HCT116 (cell line): ENCODE results near the gene ARHGEF40. TPM values are rescaled to one million over a fixed set of nuclear protein-coding genes. Genes with fewer than 3 reads are reported as not detected.

Source experiments
- ATAC-seq: fragments of 200-7000 bp; cut with Tn5 transposase; 2 replicates; pipeline ENCODE4 v1.9.1; 2020; ENCODE audit warnings: mild to moderate bottlenecking, moderate library complexity
- BruUV-seq: library from RNA; stranded (reverse); fragments of 400-500 nt; replicated peaks from 2 replicates; lab custom pipeline; 2021; lab: Mats Ljungman, UMichigan
- CTCF ChIA-PET: fragments of 300-600 bp; sonication (Branson Sonifier 250); formaldehyde crosslinking; loops from one replicate; lab custom pipeline; 2021; ENCODE audit warnings: antibody characterized with exemption; lab: Charles Lee
- POLR2A ChIA-PET: fragments of 300-600, 350-600 bp; sonication (Branson Sonifier 250); formaldehyde crosslinking; loops from one replicate; lab custom pipeline; 2021; ENCODE audit warnings: antibody characterized with exemption; lab: Charles Lee
- RAD21 ChIA-PET, 2 experiments: fragments of 300-600 bp; sonication (Branson Sonifier 250); formaldehyde crosslinking; loops; one replicate each; lab custom pipeline; 2023; ENCODE audit warnings: low total read pairs in 2 of 2; ENCODE audit not compliant: uncharacterized antibody in 2 of 2, unreplicated experiment in 2 of 2, low non-redundant PET in 1 of 2; lab: Charles Lee
- DNase-seq: peaks from one replicate; pipeline ENCODE4 v3.0.0-alpha.2; 2010; ENCODE audit warnings: low read depth, low spot score
- H2AFZ ChIP-seq: fragments of 200-600 bp; shearing (Covaris generic), sonication (generic); 2 replicates; pipeline ENCODE4 v1.6.1; 2017; ENCODE audit warnings: low read depth, mixed run types, mixed read lengths, antibody characterized with exemption, low read length; ENCODE audit not compliant: poor library complexity, severe bottlenecking
- H3K27ac ChIP-seq: 2 replicates; pipeline ENCODE4 v1.5.1; 2012; ENCODE audit warnings: low read depth, low read length
- H3K27me3 ChIP-seq: fragments of 200-600 bp; sonication (generic); 2 replicates; pipeline ENCODE4 v1.6.1; 2016; ENCODE audit warnings: mixed run types, low read length, mixed read lengths; ENCODE audit not compliant: insufficient read depth
- H3K36me3 ChIP-seq, 2 experiments: fragments of 200-500 bp in 1 of 2; fragments of 200-600 bp in 1 of 2; sonication (Bioruptor generic) in 1 of 2; sonication (generic) in 1 of 2; 2 replicates each; pipeline versions ENCODE4 v1.5.1 to v1.6.1; 2014 to 2016; ENCODE audit warnings: low read length in 2 of 2, inconsistent platforms in 1 of 2, mixed read lengths in 1 of 2, mixed run types in 1 of 2; ENCODE audit not compliant: insufficient read depth in 2 of 2, control insufficient read depth in 1 of 2
- H3K4me1 ChIP-seq, 2 experiments: fragments of 200-600 bp in 1 of 2; sonication (generic) in 1 of 2; 2 replicates each; pipeline versions ENCODE4 v1.5.1 to v1.6.1; 2012 to 2017; ENCODE audit warnings: low read length in 2 of 2, inconsistent platforms in 1 of 2, mild to moderate bottlenecking in 1 of 2, mixed read lengths in 1 of 2, mixed run types in 1 of 2, moderate library complexity in 1 of 2; ENCODE audit not compliant: insufficient read depth in 2 of 2, control insufficient read depth in 1 of 2
- H3K4me2 ChIP-seq: fragments of 200-600 bp; sonication (generic); 2 replicates; pipeline ENCODE4 v1.6.1; 2017; ENCODE audit warnings: mixed run types, low read length, mixed read lengths
- H3K4me3 ChIP-seq, 2 experiments: fragments of 200-600 bp in 1 of 2; sonication (generic) in 1 of 2; replicated peaks in 1 of 2; 2 replicates each; pipeline ENCODE4 v1.5.1; 2011 to 2016; ENCODE audit warnings: low read length in 2 of 2, control low read depth in 1 of 2, low read depth in 1 of 2, mild to moderate bottlenecking in 1 of 2, mixed read lengths in 1 of 2, mixed run types in 1 of 2
- H3K79me2 ChIP-seq: fragments of 200-600 bp; sonication (generic); 2 replicates; pipeline ENCODE4 v1.6.1; 2017; ENCODE audit warnings: mild to moderate bottlenecking, mixed run types, low read length, moderate library complexity, mixed read lengths; ENCODE audit not compliant: insufficient read depth
- H3K9ac ChIP-seq: fragments of 200-600 bp; sonication (generic); 2 replicates; pipeline ENCODE4 v1.6.1; 2016; ENCODE audit warnings: low read length, mixed read lengths
- H3K9me2 ChIP-seq: fragments of 200-600 bp; sonication (generic), shearing (Covaris generic); 2 replicates; pipeline ENCODE4 v1.6.1; 2017; ENCODE audit warnings: mixed run types, mild to moderate bottlenecking, moderate library complexity; ENCODE audit not compliant: insufficient read depth
- H3K9me3 ChIP-seq, 2 experiments: fragments of 200-500 bp in 1 of 2; fragments of 200-600 bp in 1 of 2; sonication (Bioruptor generic) in 1 of 2; sonication (generic) in 1 of 2; 2 replicates each; pipeline ENCODE4 v1.6.1; 2014 to 2017; ENCODE audit warnings: low read length in 2 of 2, mixed read lengths in 2 of 2, inconsistent platforms in 1 of 2, low read depth in 1 of 2, mild to moderate bottlenecking in 1 of 2, mixed run types in 1 of 2, moderate library complexity in 1 of 2; ENCODE audit not compliant: control insufficient read depth in 1 of 2, insufficient read depth in 1 of 2
- H4K20me1 ChIP-seq: fragments of 200-600 bp; sonication (generic), shearing (Covaris generic); 2 replicates; pipeline ENCODE4 v1.6.1; 2017; ENCODE audit warnings: mixed run types, mild to moderate bottlenecking, moderate library complexity; ENCODE audit not compliant: insufficient read depth
- EGR1 ChIP-seq: IDR thresholded peaks from 2 replicates; pipeline ENCODE4 v1.6.1; 2012; ENCODE audit warnings: low read depth
- ELF1 ChIP-seq: IDR thresholded peaks from 2 replicates; pipeline ENCODE4 v1.6.1; 2012; ENCODE audit warnings: low read depth, borderline replicate concordance
- EZH2 ChIP-seq: fragments of 200-600 bp; sonication (generic); IDR thresholded peaks from 2 replicates; pipeline ENCODE4 v1.6.1; 2017; ENCODE audit warnings: antibody characterized with exemption, mixed run types
- FOSL1 ChIP-seq: IDR thresholded peaks from 2 replicates; pipeline ENCODE4 v1.6.1; 2012; ENCODE audit warnings: low read depth
- POLR2A ChIP-seq: IDR thresholded peaks from 2 replicates; pipeline ENCODE4 v1.7.0; 2011; ENCODE audit warnings: borderline replicate concordance; ENCODE audit not compliant: insufficient read depth, insufficient read length; ENCODE audit errors: extremely low read depth
- POLR2AphosphoS5 ChIP-seq: IDR thresholded peaks from 2 replicates; pipeline ENCODE4 v1.6.1; 2011; ENCODE audit warnings: mild to moderate bottlenecking, low read depth, low read length, moderate library complexity
- SIN3A ChIP-seq: IDR thresholded peaks from 2 replicates; pipeline ENCODE4 v1.6.1; 2012; ENCODE audit warnings: low read depth
- SRF ChIP-seq: IDR thresholded peaks from 2 replicates; pipeline ENCODE4 v1.6.1; 2012; ENCODE audit warnings: low read depth
- TCF7L2 ChIP-seq: IDR thresholded peaks from 2 replicates; pipeline ENCODE4 v1.7.0; 2011; ENCODE audit warnings: borderline replicate concordance, inconsistent platforms; ENCODE audit not compliant: insufficient read depth, insufficient read length; ENCODE audit errors: extremely low read depth
- intact Hi-C: fragments of 100-400 bp; cut with micrococcal nuclease; formaldehyde crosslinking; loops from 2 replicates; pipeline ENCODE4 v1.10.0; 2022
- total RNA-seq: library from RNA; stranded (reverse); gene quantifications from one replicate; pipeline ENCODE4 v1.2.1, GENCODE V29; 2021; ENCODE audit not compliant: unreplicated experiment
- TF ChIP-seq, protein P1 (sequence below): IDR thresholded peaks from 2 replicates; pipeline ENCODE4 v1.6.1; 2012
- TF ChIP-seq, protein P2 (sequence below), 3 experiments: fragments of 200-600 bp in 1 of 3; sonication (generic) in 1 of 3; IDR thresholded peaks in 2 of 3; conservative IDR thresholded peaks in 1 of 3; 2 replicates each; pipeline ENCODE4 v1.5.1; 2012 to 2017; ENCODE audit warnings: low read depth in 2 of 3, low read length in 2 of 3, antibody characterized with exemption in 1 of 3, borderline replicate concordance in 1 of 3, control low read depth in 1 of 3, mild to moderate bottlenecking in 1 of 3, mixed read lengths in 1 of 3, mixed run types in 1 of 3, moderate library complexity in 1 of 3; ENCODE audit not compliant: insufficient read depth in 1 of 3
- TF ChIP-seq, protein P3 (sequence below): IDR thresholded peaks from 2 replicates; pipeline ENCODE4 v1.6.1; 2012; ENCODE audit warnings: low read depth
- TF ChIP-seq, protein P4 (sequence below): IDR thresholded peaks from 2 replicates; pipeline ENCODE4 v1.6.1; 2011; ENCODE audit warnings: mild to moderate bottlenecking, low read length, moderate library complexity; ENCODE audit not compliant: insufficient replicate concordance; ENCODE audit errors: extremely low read depth

ARHGEF40 gene
- total RNA-seq, 1 experiment from 2014 or later: 6.3 TPM

DNA sequence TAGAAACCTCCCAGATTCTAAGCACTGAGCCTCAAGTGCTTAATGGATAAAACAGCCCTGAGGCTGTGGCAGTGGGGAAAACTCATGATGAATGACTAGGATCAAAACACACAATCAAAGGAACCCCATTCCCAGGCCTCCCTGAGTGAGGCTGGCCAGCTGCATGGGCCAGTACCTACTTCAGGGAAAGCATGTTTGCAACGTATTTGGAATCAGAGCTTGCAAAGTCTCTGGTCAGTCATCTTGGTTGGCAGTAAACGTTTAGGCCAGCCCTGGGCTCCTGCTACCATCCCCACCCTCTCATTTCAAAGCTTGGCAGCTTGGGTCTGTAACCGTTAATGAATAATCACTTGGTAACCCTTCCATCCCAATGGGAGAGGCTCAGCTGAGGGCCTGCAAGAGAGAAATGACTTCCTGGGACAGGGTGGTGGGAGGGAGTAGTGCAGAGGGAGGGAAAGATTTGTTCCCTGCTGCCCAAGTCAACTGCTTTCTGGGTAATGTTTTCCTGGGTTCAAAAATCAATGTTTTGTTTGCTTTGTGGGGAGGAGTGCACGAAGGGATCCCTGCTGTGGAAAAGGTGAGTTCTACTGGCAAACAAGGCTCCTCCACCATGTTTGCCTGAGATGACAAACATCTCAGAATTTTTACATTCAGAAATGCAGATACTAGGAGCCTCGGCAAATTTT, 14.5 kb upstream of the ARHGEF40 start:
- no peaks in the 10 kb centered on the region for H3K36me3 ChIP-seq
- no peak overlapping the region for H2AFZ ChIP-seq
- H3K79me2 ChIP-seq: no peaks in the 10 kb centered on the region
- ATAC-seq: no peak
- TF ChIP-seq, protein P1, sequence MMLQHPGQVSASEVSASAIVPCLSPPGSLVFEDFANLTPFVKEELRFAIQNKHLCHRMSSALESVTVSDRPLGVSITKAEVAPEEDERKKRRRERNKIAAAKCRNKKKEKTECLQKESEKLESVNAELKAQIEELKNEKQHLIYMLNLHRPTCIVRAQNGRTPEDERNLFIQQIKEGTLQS: no peak
- no peak for TF ChIP-seq EZH2
- TF ChIP-seq FOSL1: no peak
- TF ChIP-seq, protein P2, sequence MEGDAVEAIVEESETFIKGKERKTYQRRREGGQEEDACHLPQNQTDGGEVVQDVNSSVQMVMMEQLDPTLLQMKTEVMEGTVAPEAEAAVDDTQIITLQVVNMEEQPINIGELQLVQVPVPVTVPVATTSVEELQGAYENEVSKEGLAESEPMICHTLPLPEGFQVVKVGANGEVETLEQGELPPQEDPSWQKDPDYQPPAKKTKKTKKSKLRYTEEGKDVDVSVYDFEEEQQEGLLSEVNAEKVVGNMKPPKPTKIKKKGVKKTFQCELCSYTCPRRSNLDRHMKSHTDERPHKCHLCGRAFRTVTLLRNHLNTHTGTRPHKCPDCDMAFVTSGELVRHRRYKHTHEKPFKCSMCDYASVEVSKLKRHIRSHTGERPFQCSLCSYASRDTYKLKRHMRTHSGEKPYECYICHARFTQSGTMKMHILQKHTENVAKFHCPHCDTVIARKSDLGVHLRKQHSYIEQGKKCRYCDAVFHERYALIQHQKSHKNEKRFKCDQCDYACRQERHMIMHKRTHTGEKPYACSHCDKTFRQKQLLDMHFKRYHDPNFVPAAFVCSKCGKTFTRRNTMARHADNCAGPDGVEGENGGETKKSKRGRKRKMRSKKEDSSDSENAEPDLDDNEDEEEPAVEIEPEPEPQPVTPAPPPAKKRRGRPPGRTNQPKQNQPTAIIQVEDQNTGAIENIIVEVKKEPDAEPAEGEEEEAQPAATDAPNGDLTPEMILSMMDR (IDR thresholded peaks at IDR 0.05 in 2 of 3, conservative IDR thresholded peaks at IDR 0.05 in 1 of 3; ENCODE audit: borderline replicate concordance in 1 of 3, insufficient read depth in 1 of 3, low read depth in 2 of 3, low read length in 2 of 3): no peak
- no peak for TF ChIP-seq POLR2AphosphoS5
- no peak for TF ChIP-seq EGR1
- no peak for TF ChIP-seq SIN3A
- no peak for TF ChIP-seq POLR2A
- no peak for TF ChIP-seq TCF7L2
- TF ChIP-seq, protein P3, sequence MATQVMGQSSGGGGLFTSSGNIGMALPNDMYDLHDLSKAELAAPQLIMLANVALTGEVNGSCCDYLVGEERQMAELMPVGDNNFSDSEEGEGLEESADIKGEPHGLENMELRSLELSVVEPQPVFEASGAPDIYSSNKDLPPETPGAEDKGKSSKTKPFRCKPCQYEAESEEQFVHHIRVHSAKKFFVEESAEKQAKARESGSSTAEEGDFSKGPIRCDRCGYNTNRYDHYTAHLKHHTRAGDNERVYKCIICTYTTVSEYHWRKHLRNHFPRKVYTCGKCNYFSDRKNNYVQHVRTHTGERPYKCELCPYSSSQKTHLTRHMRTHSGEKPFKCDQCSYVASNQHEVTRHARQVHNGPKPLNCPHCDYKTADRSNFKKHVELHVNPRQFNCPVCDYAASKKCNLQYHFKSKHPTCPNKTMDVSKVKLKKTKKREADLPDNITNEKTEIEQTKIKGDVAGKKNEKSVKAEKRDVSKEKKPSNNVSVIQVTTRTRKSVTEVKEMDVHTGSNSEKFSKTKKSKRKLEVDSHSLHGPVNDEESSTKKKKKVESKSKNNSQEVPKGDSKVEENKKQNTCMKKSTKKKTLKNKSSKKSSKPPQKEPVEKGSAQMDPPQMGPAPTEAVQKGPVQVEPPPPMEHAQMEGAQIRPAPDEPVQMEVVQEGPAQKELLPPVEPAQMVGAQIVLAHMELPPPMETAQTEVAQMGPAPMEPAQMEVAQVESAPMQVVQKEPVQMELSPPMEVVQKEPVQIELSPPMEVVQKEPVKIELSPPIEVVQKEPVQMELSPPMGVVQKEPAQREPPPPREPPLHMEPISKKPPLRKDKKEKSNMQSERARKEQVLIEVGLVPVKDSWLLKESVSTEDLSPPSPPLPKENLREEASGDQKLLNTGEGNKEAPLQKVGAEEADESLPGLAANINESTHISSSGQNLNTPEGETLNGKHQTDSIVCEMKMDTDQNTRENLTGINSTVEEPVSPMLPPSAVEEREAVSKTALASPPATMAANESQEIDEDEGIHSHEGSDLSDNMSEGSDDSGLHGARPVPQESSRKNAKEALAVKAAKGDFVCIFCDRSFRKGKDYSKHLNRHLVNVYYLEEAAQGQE: no peak
- TF ChIP-seq SRF: no peak
- TF ChIP-seq, protein P4, sequence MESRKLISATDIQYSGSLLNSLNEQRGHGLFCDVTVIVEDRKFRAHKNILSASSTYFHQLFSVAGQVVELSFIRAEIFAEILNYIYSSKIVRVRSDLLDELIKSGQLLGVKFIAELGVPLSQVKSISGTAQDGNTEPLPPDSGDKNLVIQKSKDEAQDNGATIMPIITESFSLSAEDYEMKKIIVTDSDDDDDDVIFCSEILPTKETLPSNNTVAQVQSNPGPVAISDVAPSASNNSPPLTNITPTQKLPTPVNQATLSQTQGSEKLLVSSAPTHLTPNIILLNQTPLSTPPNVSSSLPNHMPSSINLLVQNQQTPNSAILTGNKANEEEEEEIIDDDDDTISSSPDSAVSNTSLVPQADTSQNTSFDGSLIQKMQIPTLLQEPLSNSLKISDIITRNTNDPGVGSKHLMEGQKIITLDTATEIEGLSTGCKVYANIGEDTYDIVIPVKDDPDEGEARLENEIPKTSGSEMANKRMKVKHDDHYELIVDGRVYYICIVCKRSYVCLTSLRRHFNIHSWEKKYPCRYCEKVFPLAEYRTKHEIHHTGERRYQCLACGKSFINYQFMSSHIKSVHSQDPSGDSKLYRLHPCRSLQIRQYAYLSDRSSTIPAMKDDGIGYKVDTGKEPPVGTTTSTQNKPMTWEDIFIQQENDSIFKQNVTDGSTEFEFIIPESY: no peak
- no peak for TF ChIP-seq ELF1
- TF ChIP-seq, all 23 proteins: peak for 0
- Histone ChIP-seq H3K4me1 (no peaks in the 10 kb centered on the region), H3K9me3 (no peaks in the 10 kb centered on the region), H3K9me2 (no peaks in the 10 kb centered on the region), H3K27ac (no peak overlapping the region), H3K27me3 (no peaks in the 10 kb centered on the region), H3K4me3 (no peak overlapping the region), H4K20me1 (no peaks in the 10 kb centered on the region), H3K9ac (no peak overlapping the region), H3K4me2 (no peak overlapping the region)
- ChIA-PET RAD21 (no interaction called here), CTCF (no interaction called here), POLR2A (no interaction called here)
- no peak for DNase-seq
- BruUV-seq: no TSS peak
- intact Hi-C loops: no loop called here
